NB4 (cell line): Measurements from ENCODE around the gene HTD2.
A peak's percentile ranks its signal among the peaks of the same experiment; 100 is the strongest.
"Not testable (repeated sequence)": the region's sequence is repeated elsewhere in the genome, so short reads cannot be mapped to it uniquely, and the experiment has no call there.

Experiments
- DNase-seq: peaks from one replicate; pipeline ENCODE4 v3.0.0; 2010; ENCODE audit warnings: low read depth
- H3K4me3 ChIP-seq: one replicate; pipeline ENCODE4 v1.5.1; 2011; ENCODE audit warnings: mild to moderate bottlenecking, low read depth, low read length, moderate library complexity
- CTCF ChIP-seq: IDR thresholded peaks from one replicate; pipeline ENCODE4 v1.5.1; 2012; ENCODE audit warnings: low read depth, low read length
- MAX ChIP-seq: IDR thresholded peaks from 2 replicates; pipeline ENCODE4 v1.6.1; 2011; ENCODE audit warnings: low read depth, low read length
- MYC ChIP-seq: IDR thresholded peaks from 2 replicates; pipeline ENCODE4 v1.6.1; 2011; ENCODE audit warnings: low read depth, low read length
- POLR2A ChIP-seq: IDR thresholded peaks from 2 replicates; pipeline ENCODE4 v1.6.1; 2011; ENCODE audit warnings: mild to moderate bottlenecking; ENCODE audit not compliant: insufficient read length; ENCODE audit errors: extremely low read depth

The HTD2 gene

GRCh38 chr3:58266577-58266976 lies 39.7 kb upstream of the HTD2 start:
- no peak overlapping the region for H3K4me3 ChIP-seq
- no peak for DNase-seq
- no peak for TF ChIP-seq POLR2A
- TF ChIP-seq CTCF = no peak
- TF ChIP-seq MAX = no peak
- TF ChIP-seq MYC = no peak

GRCh38 chr3:58267543-58267942 lies 38.8 kb upstream of the HTD2 start:
- not testable (repeated sequence) for H3K4me3 ChIP-seq, DNase-seq

GRCh38 chr3:58269356-58269755 lies 37.0 kb upstream of the HTD2 start:
- TF ChIP-seq CTCF (no peak), MYC (no peak), MAX (no peak), POLR2A (no peak)
- H3K4me3 ChIP-seq = no peak overlapping the region
- no peak for DNase-seq

GRCh38 chr3:58270485-58270884 lies 35.8 kb upstream of the HTD2 start:
- TF ChIP-seq MAX (no peak), POLR2A (no peak), CTCF (no peak), MYC (no peak)
- no peak overlapping the region for H3K4me3 ChIP-seq
- no peak for DNase-seq

GRCh38 chr3:58271901-58272501 lies 34.3 kb upstream of the HTD2 start:
- no peak for TF ChIP-seq MYC
- TF ChIP-seq CTCF = no peak
- no peak for TF ChIP-seq MAX
- no peak for TF ChIP-seq POLR2A
- DNase-seq = peak; percentile 68
- no peak overlapping the region for H3K4me3 ChIP-seq

- TF ChIP-seq CTCF (no peak), MYC (no peak), POLR2A (no peak), MAX (no peak)
- no peak overlapping the region for H3K4me3 ChIP-seq
- DNase-seq = no peak
Observed at GRCh38 chr3:58272891-58273290, 33.4 kb upstream of the HTD2 start.

GRCh38 chr3:58273362-58273761 lies 33.0 kb upstream of the HTD2 start:
- not testable (repeated sequence) for H3K4me3 ChIP-seq, DNase-seq
